Astrocyte (in vitro differentiated cells and primary cell): ENCODE data around the gene CENPF. TPM values are rescaled to one million over a fixed set of nuclear protein-coding genes. Genes with fewer than 3 reads are reported as not detected.

ENCODE experiments used
- DNase-seq: peaks from one replicate; pipeline ENCODE4 v3.0.0-alpha.2; 2010; ENCODE audit warnings: low read depth
- FAIRE-seq: peaks from 2 replicates; lab custom pipeline; 2011; peaks lifted over from hg19 to GRCh38; lab: Jason Lieb, UNC
- H2AFZ ChIP-seq: 2 replicates; pipeline ENCODE4 v1.6.0; 2012; ENCODE audit warnings: low read depth, low read length, inconsistent platforms
- H3K27ac ChIP-seq: 2 replicates; pipeline ENCODE4 v1.5.1; 2011; ENCODE audit warnings: low read depth, low read length, inconsistent platforms
- H3K27me3 ChIP-seq: 2 replicates; pipeline ENCODE4 v1.6.0; 2011; ENCODE audit warnings: low read length, inconsistent platforms; ENCODE audit not compliant: insufficient read depth
- H3K36me3 ChIP-seq: 2 replicates; pipeline ENCODE4 v1.5.1; 2011; ENCODE audit warnings: low read length, inconsistent platforms; ENCODE audit not compliant: insufficient read depth
- H3K4me1 ChIP-seq: 2 replicates; pipeline ENCODE4 v1.5.1; 2011; ENCODE audit warnings: low read length, inconsistent platforms; ENCODE audit not compliant: insufficient read depth
- H3K4me2 ChIP-seq: 2 replicates; pipeline ENCODE4 v1.6.0; 2012; ENCODE audit warnings: low read length, inconsistent platforms
- H3K4me3 ChIP-seq: 2 replicates; pipeline ENCODE4 v1.5.1; 2011; ENCODE audit warnings: low read depth, mild to moderate bottlenecking, low read length, inconsistent platforms; ENCODE audit not compliant: insufficient read depth
- H3K79me2 ChIP-seq: 2 replicates; pipeline ENCODE4 v1.6.0; 2012; ENCODE audit warnings: mild to moderate bottlenecking, low read length, inconsistent platforms; ENCODE audit not compliant: insufficient read depth
- H3K9ac ChIP-seq: 2 replicates; pipeline ENCODE4 v1.6.0; 2012; ENCODE audit warnings: mild to moderate bottlenecking, low read length, inconsistent platforms
- H3K9me3 ChIP-seq: 2 replicates; pipeline ENCODE4 v1.5.1; 2012; ENCODE audit warnings: low read depth, mild to moderate bottlenecking, low read length, inconsistent platforms; ENCODE audit not compliant: insufficient read depth
- H4K20me1 ChIP-seq: 2 replicates; pipeline ENCODE4 v1.6.0; 2012; ENCODE audit warnings: low read length, inconsistent platforms; ENCODE audit not compliant: insufficient read depth
- H3K27ac Mint-ChIP-seq: one replicate; pipeline ENCODE4 v1.8.0; 2021; ENCODE audit warnings: mild to moderate bottlenecking, mixed read lengths; ENCODE audit not compliant: unreplicated experiment
- H3K27me3 Mint-ChIP-seq: one replicate; pipeline ENCODE4 v1.8.0; 2021; ENCODE audit warnings: low read depth, mixed read lengths; ENCODE audit not compliant: unreplicated experiment
- H3K36me3 Mint-ChIP-seq: one replicate; pipeline ENCODE4 v1.8.0; 2021; ENCODE audit warnings: low read depth, mixed read lengths; ENCODE audit not compliant: unreplicated experiment
- H3K4me1 Mint-ChIP-seq: one replicate; pipeline ENCODE4 v1.8.0; 2021; ENCODE audit warnings: low read depth, mixed read lengths; ENCODE audit not compliant: unreplicated experiment
- H3K4me3 Mint-ChIP-seq: one replicate; pipeline ENCODE4 v1.8.0; 2021; ENCODE audit warnings: mild to moderate bottlenecking, moderate library complexity, mixed read lengths; ENCODE audit not compliant: unreplicated experiment
- H3K9me3 Mint-ChIP-seq: one replicate; pipeline ENCODE4 v1.8.0; 2021; ENCODE audit warnings: mild to moderate bottlenecking, mixed read lengths; ENCODE audit not compliant: unreplicated experiment
- CTCF ChIP-seq: IDR thresholded peaks from 2 replicates; pipeline ENCODE4 v1.5.1; 2011; ENCODE audit warnings: low read depth, mild to moderate bottlenecking, inconsistent platforms, low read length, moderate library complexity; ENCODE audit not compliant: insufficient read depth
- EZH2 ChIP-seq: IDR thresholded peaks from 2 replicates; pipeline ENCODE4 v1.6.1; 2012; ENCODE audit warnings: mild to moderate bottlenecking, low read length, inconsistent platforms; ENCODE audit not compliant: insufficient read depth
- total RNA-seq: library from RNA; stranded (reverse); gene quantifications from 2 replicates; pipeline ENCODE4 v1.2.1, GENCODE V29; 2021

The CENPF gene
- total RNA-seq, 1 donor from 2014 or later = 22.9 TPM

DNA sequence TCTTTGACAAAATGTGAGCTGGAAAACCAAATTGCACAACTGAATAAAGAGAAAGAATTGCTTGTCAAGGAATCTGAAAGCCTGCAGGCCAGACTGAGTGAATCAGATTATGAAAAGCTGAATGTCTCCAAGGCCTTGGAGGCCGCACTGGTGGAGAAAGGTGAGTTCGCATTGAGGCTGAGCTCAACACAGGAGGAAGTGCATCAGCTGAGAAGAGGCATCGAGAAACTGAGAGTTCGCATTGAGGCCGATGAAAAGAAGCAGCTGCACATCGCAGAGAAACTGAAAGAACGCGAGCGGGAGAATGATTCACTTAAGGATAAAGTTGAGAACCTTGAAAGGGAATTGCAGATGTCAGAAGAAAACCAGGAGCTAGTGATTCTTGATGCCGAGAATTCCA lies 42.7 kb downstream of the CENPF start:
- TF ChIP-seq EZH2 (no peak), CTCF (no peak)
- H3K36me3 ChIP-seq = peaks cover 22% of the 10 kb centered on the region
- peaks cover 1% of the 10 kb centered on the region for H3K79me2 ChIP-seq
- Mint-ChIP-seq H3K4me3 (no peak overlapping the region), H3K36me3 (no peaks in the 10 kb centered on the region), H3K27ac (no peak overlapping the region), H3K4me1 (no peaks in the 10 kb centered on the region), H3K27me3 (no peaks in the 10 kb centered on the region), H3K9me3 (no peaks in the 10 kb centered on the region)
- H3K27me3 ChIP-seq = no peaks in the 10 kb centered on the region
- H3K4me3 ChIP-seq = no peak overlapping the region
- no peak overlapping the region for H3K9ac ChIP-seq
- H3K4me1 ChIP-seq = no peaks in the 10 kb centered on the region
- DNase-seq (no peak), FAIRE-seq (no peak)
- H4K20me1 ChIP-seq = peaks cover 3% of the 10 kb centered on the region
- no peak overlapping the region for H3K27ac ChIP-seq
- no peak overlapping the region for H3K4me2 ChIP-seq
- no peaks in the 10 kb centered on the region for H3K9me3 ChIP-seq
- no peak overlapping the region for H2AFZ ChIP-seq

DNA sequence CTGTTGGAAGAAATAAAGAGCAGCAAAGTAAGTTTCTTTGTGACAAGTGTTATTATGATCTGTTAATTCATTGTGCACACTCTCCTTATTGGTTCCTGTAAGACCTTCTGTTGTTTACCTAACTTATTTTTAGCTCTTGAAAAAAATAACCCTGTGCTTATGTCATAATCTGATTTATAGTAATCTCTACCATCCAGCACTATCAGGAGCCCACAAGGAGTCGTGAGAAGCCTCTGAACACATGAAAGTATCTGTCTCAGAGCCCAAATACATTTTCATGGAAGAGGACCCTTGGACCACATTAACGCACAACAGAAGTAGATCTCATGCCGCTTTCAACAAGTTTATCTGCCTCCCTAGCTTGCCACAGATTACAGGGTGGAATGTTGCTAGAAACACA lies 45.8 kb downstream of the CENPF start:
- no peaks in the 10 kb centered on the region for H3K27me3 ChIP-seq
- FAIRE-seq (no peak), DNase-seq (no peak)
- no peaks in the 10 kb centered on the region for H3K4me1 ChIP-seq
- H4K20me1 ChIP-seq = peaks cover 3% of the 10 kb centered on the region
- TF ChIP-seq CTCF (no peak), EZH2 (no peak)
- no peak overlapping the region for H3K4me3 ChIP-seq
- peaks cover 2% of the 10 kb centered on the region for H3K79me2 ChIP-seq
- peaks cover 32% of the 10 kb centered on the region for H3K36me3 ChIP-seq
- no peak overlapping the region for H3K4me2 ChIP-seq
- Mint-ChIP-seq H3K27me3 (no peaks in the 10 kb centered on the region), H3K27ac (no peak overlapping the region), H3K4me3 (no peak overlapping the region), H3K9me3 (no peaks in the 10 kb centered on the region), H3K36me3 (no peaks in the 10 kb centered on the region), H3K4me1 (no peaks in the 10 kb centered on the region)
- H3K9ac ChIP-seq = no peak overlapping the region
- no peak overlapping the region for H3K27ac ChIP-seq
- no peak overlapping the region for H2AFZ ChIP-seq
- no peaks in the 10 kb centered on the region for H3K9me3 ChIP-seq

GRCh38 chr1:214649607-214650006 lies 46.6 kb downstream of the CENPF start:
- no peak overlapping the region for H3K4me3 Mint-ChIP-seq
- H3K36me3 Mint-ChIP-seq = no peaks in the 10 kb centered on the region
- H3K9me3 ChIP-seq = no peaks in the 10 kb centered on the region
- H2AFZ ChIP-seq = no peak overlapping the region
- DNase-seq (no peak), FAIRE-seq (no peak)
- no peak overlapping the region for H3K27ac ChIP-seq
- H3K79me2 ChIP-seq = peaks cover 2% of the 10 kb centered on the region
- H3K4me1 ChIP-seq = no peaks in the 10 kb centered on the region
- H3K9ac ChIP-seq = no peak overlapping the region
- no peaks in the 10 kb centered on the region for H3K4me1 Mint-ChIP-seq
- no peak overlapping the region for H3K4me3 ChIP-seq
- peaks cover 27% of the 10 kb centered on the region for H3K36me3 ChIP-seq
- TF ChIP-seq EZH2 (no peak), CTCF (no peak)
- H3K9me3 Mint-ChIP-seq = no peaks in the 10 kb centered on the region
- H3K4me2 ChIP-seq = no peak overlapping the region
- H4K20me1 ChIP-seq = peaks cover 3% of the 10 kb centered on the region
- H3K27me3 Mint-ChIP-seq = no peaks in the 10 kb centered on the region
- no peak overlapping the region for H3K27ac Mint-ChIP-seq
- H3K27me3 ChIP-seq = no peaks in the 10 kb centered on the region
